KMS-11 (cell line): ENCODE results near the gene NLRP4.

Experiments
- H2AFZ ChIP-seq: fragments of 200-600 bp; sonication (generic); 2 replicates; pipeline ENCODE4 v1.6.1; 2016; ENCODE audit warnings: antibody characterized with exemption, mixed run types, low read depth
- H3K27ac ChIP-seq: fragments of 200-600 bp; sonication (generic); 2 replicates; pipeline ENCODE4 v1.6.1; 2016; ENCODE audit warnings: mild to moderate bottlenecking, mixed run types
- H3K27me3 ChIP-seq: fragments of 200-600 bp; sonication (generic); 2 replicates; pipeline ENCODE4 v1.6.1; 2017; ENCODE audit warnings: mild to moderate bottlenecking, low read depth, mixed run types, moderate library complexity; ENCODE audit not compliant: insufficient read depth
- H3K36me3 ChIP-seq: fragments of 200-600 bp; sonication (generic); 2 replicates; pipeline ENCODE4 v1.6.1; 2017; ENCODE audit warnings: mild to moderate bottlenecking, mixed run types; ENCODE audit not compliant: insufficient read depth
- H3K4me1 ChIP-seq: fragments of 200-600 bp; sonication (generic); 2 replicates; pipeline ENCODE4 v1.6.1; 2016; ENCODE audit warnings: mild to moderate bottlenecking, low read depth, mixed run types; ENCODE audit not compliant: poor library complexity, severe bottlenecking
- H3K4me2 ChIP-seq: fragments of 200-600 bp; sonication (generic); 2 replicates; pipeline ENCODE4 v1.7.0; 2016; ENCODE audit warnings: mild to moderate bottlenecking, mixed run types
- H3K4me3 ChIP-seq: fragments of 200-600 bp; sonication (generic); IDR thresholded peaks from 2 replicates; pipeline ENCODE4 v1.6.1; 2017; ENCODE audit warnings: low read depth, low read length, mixed read lengths; ENCODE audit not compliant: insufficient read depth
- H3K79me2 ChIP-seq: fragments of 200-600 bp; sonication (generic); 2 replicates; pipeline ENCODE4 v1.6.1; 2016; ENCODE audit warnings: low read depth, mixed run types; ENCODE audit not compliant: insufficient read depth
- H3K9ac ChIP-seq: fragments of 200-600 bp; sonication (generic); 2 replicates; pipeline ENCODE4 v1.6.1; 2016; ENCODE audit warnings: mild to moderate bottlenecking, mixed run types
- H4K20me1 ChIP-seq: fragments of 200-600 bp; sonication (generic); 2 replicates; pipeline ENCODE4 v1.6.1; 2016; ENCODE audit warnings: mild to moderate bottlenecking, mixed run types; ENCODE audit not compliant: insufficient read depth
- TF ChIP-seq, protein P1 (sequence below): fragments of 200-600 bp; sonication (generic); conservative IDR thresholded peaks from 2 replicates; pipeline ENCODE4 v1.6.1; 2017; ENCODE audit warnings: low read depth, mild to moderate bottlenecking, antibody characterized with exemption, low read length, moderate library complexity, mixed read lengths

The NLRP4 gene

DNA sequence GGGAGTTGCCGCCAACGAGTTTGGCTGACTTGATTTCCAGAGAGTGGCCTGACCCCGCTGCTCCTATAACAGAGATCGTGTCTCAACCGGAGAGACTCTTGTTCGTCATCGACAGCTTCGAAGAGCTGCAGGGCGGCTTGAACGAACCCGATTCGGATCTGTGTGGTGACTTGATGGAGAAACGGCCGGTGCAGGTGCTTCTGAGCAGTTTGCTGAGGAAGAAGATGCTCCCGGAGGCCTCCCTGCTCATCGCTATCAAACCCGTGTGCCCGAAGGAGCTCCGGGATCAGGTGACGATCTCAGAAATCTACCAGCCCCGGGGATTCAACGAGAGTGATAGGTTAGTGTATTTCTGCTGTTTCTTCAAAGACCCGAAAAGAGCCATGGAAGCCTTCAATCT, 21.6 kb downstream of the NLRP4 start:
- Histone ChIP-seq H3K9ac (no peak overlapping the region), H3K4me1 (no peaks in the 10 kb centered on the region), H3K79me2 (no peaks in the 10 kb centered on the region), H3K36me3 (no peaks in the 10 kb centered on the region), H2AFZ (no peak overlapping the region), H3K27me3 (no peaks in the 10 kb centered on the region), H4K20me1 (no peaks in the 10 kb centered on the region), H3K4me2 (no peak overlapping the region), H3K4me3 (no peak overlapping the region), H3K27ac (no peak overlapping the region)
- TF ChIP-seq, protein P1, sequence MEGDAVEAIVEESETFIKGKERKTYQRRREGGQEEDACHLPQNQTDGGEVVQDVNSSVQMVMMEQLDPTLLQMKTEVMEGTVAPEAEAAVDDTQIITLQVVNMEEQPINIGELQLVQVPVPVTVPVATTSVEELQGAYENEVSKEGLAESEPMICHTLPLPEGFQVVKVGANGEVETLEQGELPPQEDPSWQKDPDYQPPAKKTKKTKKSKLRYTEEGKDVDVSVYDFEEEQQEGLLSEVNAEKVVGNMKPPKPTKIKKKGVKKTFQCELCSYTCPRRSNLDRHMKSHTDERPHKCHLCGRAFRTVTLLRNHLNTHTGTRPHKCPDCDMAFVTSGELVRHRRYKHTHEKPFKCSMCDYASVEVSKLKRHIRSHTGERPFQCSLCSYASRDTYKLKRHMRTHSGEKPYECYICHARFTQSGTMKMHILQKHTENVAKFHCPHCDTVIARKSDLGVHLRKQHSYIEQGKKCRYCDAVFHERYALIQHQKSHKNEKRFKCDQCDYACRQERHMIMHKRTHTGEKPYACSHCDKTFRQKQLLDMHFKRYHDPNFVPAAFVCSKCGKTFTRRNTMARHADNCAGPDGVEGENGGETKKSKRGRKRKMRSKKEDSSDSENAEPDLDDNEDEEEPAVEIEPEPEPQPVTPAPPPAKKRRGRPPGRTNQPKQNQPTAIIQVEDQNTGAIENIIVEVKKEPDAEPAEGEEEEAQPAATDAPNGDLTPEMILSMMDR: no peak

DNA sequence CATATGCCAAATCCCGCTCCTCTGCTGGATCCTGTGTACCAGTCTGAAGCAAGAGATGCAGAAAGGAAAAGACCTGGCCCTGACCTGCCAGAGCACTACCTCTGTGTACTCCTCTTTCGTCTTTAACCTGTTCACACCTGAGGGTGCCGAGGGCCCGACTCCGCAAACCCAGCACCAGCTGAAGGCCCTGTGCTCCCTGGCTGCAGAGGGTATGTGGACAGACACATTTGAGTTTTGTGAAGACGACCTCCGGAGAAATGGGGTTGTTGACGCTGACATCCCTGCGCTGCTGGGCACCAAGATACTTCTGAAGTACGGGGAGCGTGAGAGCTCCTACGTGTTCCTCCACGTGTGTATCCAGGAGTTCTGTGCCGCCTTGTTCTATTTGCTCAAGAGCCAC, 22.1 kb downstream of the NLRP4 start:
- H2AFZ ChIP-seq: no peak overlapping the region
- H3K4me2 ChIP-seq: no peak overlapping the region
- TF ChIP-seq, protein P1: no peak
- no peaks in the 10 kb centered on the region for H3K79me2 ChIP-seq
- no peaks in the 10 kb centered on the region for H3K36me3 ChIP-seq
- no peaks in the 10 kb centered on the region for H4K20me1 ChIP-seq
- H3K4me1 ChIP-seq: no peaks in the 10 kb centered on the region
- H3K27me3 ChIP-seq: no peaks in the 10 kb centered on the region
- H3K9ac ChIP-seq: no peak overlapping the region
- H3K4me3 ChIP-seq: no peak overlapping the region
- H3K27ac ChIP-seq: no peak overlapping the region

DNA sequence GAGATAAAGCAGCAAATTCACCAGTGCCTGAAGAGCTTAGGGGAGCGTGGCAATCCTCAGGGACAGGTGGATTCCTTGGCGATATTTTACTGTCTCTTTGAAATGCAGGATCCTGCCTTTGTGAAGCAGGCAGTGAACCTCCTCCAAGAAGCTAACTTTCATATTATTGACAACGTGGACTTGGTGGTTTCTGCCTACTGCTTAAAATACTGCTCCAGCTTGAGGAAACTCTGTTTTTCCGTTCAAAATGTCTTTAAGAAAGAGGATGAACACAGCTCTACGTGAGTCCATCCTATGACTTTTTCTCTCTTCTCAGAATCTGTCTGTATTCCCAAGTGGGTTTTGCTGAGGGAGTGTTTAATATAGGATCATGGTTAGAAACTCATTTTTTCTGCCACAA, 22.6 kb downstream of the NLRP4 start:
- no peak overlapping the region for H3K27ac ChIP-seq
- TF ChIP-seq, protein P1: no peak

DNA sequence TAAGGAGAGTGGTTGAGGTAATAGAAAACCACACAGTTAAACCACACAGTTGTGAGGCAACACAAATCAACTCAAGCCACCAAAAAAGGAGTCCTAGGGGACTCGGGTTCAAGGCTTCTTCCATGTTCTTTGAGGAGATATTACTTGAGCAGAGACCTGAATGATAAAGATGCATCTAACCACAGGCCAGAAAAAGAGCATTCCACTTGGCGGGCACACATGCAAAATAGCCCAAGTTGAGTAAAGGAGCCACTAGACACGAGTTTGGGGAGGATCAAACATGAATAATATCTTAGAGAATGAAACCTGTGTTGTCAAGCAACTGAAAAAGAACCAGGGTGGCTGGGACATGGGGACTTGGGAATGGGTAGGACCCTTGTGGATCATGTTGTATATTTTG, 30.2 kb downstream of the NLRP4 start:
- Histone ChIP-seq H3K79me2 (no peaks in the 10 kb centered on the region), H3K27ac (no peak overlapping the region), H4K20me1 (no peaks in the 10 kb centered on the region), H3K4me3 (no peak overlapping the region), H3K36me3 (no peaks in the 10 kb centered on the region), H2AFZ (no peak overlapping the region), H3K27me3 (no peaks in the 10 kb centered on the region), H3K4me1 (no peaks in the 10 kb centered on the region), H3K9ac (no peak overlapping the region), H3K4me2 (no peak overlapping the region)
- TF ChIP-seq, protein P1: no peak

More for the DNA sequence above, 22.6 kb downstream of the NLRP4 start:
- Histone ChIP-seq H2AFZ (no peak overlapping the region), H3K36me3 (no peaks in the 10 kb centered on the region), H3K4me1 (no peaks in the 10 kb centered on the region), H3K27me3 (no peaks in the 10 kb centered on the region), H3K79me2 (no peaks in the 10 kb centered on the region), H3K4me2 (no peak overlapping the region), H3K9ac (no peak overlapping the region), H3K4me3 (no peak overlapping the region), H4K20me1 (no peaks in the 10 kb centered on the region)

DNA sequence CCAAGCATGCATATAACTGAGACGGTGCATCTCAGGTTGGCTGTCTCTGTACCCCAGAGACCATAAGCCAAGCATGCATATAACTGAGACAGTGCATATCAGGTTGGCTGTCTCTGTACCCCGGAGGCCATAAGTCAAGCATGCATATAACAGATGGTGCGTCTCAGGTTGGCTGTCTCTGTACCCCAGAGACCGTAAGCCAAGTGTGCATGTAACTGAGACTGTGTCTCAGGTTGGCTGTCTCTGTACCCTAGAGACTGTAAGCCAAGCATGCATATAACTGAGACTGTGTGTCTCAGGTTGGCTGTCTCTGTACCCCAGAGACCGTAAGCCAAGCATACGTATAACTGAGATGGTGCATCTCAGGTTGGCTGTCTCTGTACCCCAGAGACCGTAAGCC, 30.8 kb downstream of the NLRP4 start:
- H3K27me3 ChIP-seq: no peaks in the 10 kb centered on the region
- H2AFZ ChIP-seq: no peak overlapping the region
- no peak overlapping the region for H3K4me3 ChIP-seq
- H4K20me1 ChIP-seq: no peaks in the 10 kb centered on the region
- no peaks in the 10 kb centered on the region for H3K4me1 ChIP-seq
- no peak overlapping the region for H3K4me2 ChIP-seq
- no peak overlapping the region for H3K27ac ChIP-seq
- no peaks in the 10 kb centered on the region for H3K79me2 ChIP-seq
- H3K36me3 ChIP-seq: no peaks in the 10 kb centered on the region
- TF ChIP-seq, protein P1: no peak
- no peak overlapping the region for H3K9ac ChIP-seq
